ENCODE results near the gene DMRT2. TPM values are rescaled to one million over a fixed set of nuclear protein-coding genes. Genes with fewer than 3 reads are reported as not detected.

The DMRT2 gene
- total RNA-seq, 4 donors from 2014 or later, result 0.99 to 1.3 TPM; not detected in 2

- TF ChIP-seq POLR2A (IDR thresholded peaks at IDR 0.05), result no peak
- TF ChIP-seq, protein P1, sequence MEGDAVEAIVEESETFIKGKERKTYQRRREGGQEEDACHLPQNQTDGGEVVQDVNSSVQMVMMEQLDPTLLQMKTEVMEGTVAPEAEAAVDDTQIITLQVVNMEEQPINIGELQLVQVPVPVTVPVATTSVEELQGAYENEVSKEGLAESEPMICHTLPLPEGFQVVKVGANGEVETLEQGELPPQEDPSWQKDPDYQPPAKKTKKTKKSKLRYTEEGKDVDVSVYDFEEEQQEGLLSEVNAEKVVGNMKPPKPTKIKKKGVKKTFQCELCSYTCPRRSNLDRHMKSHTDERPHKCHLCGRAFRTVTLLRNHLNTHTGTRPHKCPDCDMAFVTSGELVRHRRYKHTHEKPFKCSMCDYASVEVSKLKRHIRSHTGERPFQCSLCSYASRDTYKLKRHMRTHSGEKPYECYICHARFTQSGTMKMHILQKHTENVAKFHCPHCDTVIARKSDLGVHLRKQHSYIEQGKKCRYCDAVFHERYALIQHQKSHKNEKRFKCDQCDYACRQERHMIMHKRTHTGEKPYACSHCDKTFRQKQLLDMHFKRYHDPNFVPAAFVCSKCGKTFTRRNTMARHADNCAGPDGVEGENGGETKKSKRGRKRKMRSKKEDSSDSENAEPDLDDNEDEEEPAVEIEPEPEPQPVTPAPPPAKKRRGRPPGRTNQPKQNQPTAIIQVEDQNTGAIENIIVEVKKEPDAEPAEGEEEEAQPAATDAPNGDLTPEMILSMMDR (IDR thresholded peaks at IDR 0.05), result peak in 5 of 6 experiments; percentile 17 to 56 (median 38)
- intact Hi-C loops (cut with DNase I), result no loop called here
- Histone ChIP-seq H3K4me1 (no peaks in the 10 kb centered on the region), H3K27me3 (peaks cover 0 to 43% (median 0%) of the 10 kb centered on the region in 4 donors), H3K36me3 (no peaks in the 10 kb centered on the region), H3K9me3 (peaks cover 0 to 12% (median 6%) of the 10 kb centered on the region in 3 donors), H3K27ac (no peak overlapping the region), H3K4me3 (no peak overlapping the region)
- no peak for DNase-seq
- 22 to 24% methylated on average over 6 to 7 of the region's 10 CpGs for WGBS, 2 donors
Observed at GRCh38 chr9:1018121-1018520, 32.0 kb upstream of the DMRT2 start.

DNA sequence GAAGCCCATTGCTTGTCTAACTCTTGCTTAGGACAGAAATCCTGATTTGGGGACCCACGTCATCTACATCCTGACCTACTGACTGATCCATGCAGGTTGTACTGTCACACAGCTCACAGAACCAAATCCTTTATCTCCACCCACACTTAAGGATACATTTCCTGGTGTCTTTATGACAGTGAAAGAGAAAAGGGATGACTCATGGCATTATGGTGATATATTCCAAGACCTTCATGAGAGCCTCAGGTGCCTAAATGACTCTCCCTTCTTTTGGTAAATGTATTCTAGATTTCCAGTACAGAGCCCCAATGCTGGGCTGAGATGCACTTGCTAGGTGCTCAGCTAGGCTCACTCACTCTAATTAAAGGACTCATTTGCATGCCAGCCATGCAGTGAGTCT is 26.0 kb upstream of the DMRT2 start:
- Histone ChIP-seq H3K4me1 (peaks cover 0 to 11% (median 0%) of the 10 kb centered on the region in 3 donors), H3K4me3 (no peak overlapping the region), H3K27ac (no peak overlapping the region), H3K36me3 (no peaks in the 10 kb centered on the region), H3K27me3 (peaks cover 0 to 54% (median 0%) of the 10 kb centered on the region in 4 donors), H3K9me3 (peaks cover 0 to 13% (median 6%) of the 10 kb centered on the region in 3 donors)
- intact Hi-C loops (cut with DNase I), result no loop called here
- 60 to 73% methylated on average over 1 of the region's 1 CpG for WGBS, 2 donors
- TF ChIP-seq, protein P1 (IDR thresholded peaks at IDR 0.05), result no peak
- no peak for TF ChIP-seq POLR2A (IDR thresholded peaks at IDR 0.05)
- no peak for DNase-seq

- peaks cover 0 to 55% (median 0%) of the 10 kb centered on the region in 4 donors for H3K27me3 ChIP-seq
- TF ChIP-seq POLR2A (IDR thresholded peaks at IDR 0.05), result no peak
- TF ChIP-seq, protein P1 (IDR thresholded peaks at IDR 0.05), result no peak
- no peaks in the 10 kb centered on the region for H3K36me3 ChIP-seq
- H3K4me3 ChIP-seq, result no peak overlapping the region
- H3K9me3 ChIP-seq, result peaks cover 0 to 13% (median 6%) of the 10 kb centered on the region in 3 donors
- intact Hi-C loops (cut with DNase I), result no loop called here
- no peak overlapping the region for H3K27ac ChIP-seq
- 33 to 35% methylated on average over 6 of the region's 8 CpGs for WGBS, 2 donors
- H3K4me1 ChIP-seq, result peaks cover 0 to 11% (median 0%) of the 10 kb centered on the region in 3 donors
- no peak for DNase-seq
Observed at GRCh38 chr9:1025131-1025530, 25.0 kb upstream of the DMRT2 start.

GRCh38 chr9:1026219-1026618 is 23.9 kb upstream of the DMRT2 start:
- Histone ChIP-seq H3K4me3 (no peak overlapping the region), H3K9me3 (peaks cover 0 to 13% (median 6%) of the 10 kb centered on the region in 3 donors), H3K4me1 (peaks cover 0 to 11% (median 0%) of the 10 kb centered on the region in 3 donors), H3K36me3 (no peaks in the 10 kb centered on the region), H3K27ac (no peak overlapping the region), H3K27me3 (peaks cover 0 to 55% (median 0%) of the 10 kb centered on the region in 4 donors)
- TF ChIP-seq POLR2A (IDR thresholded peaks at IDR 0.05), result no peak
- TF ChIP-seq, protein P1 (IDR thresholded peaks at IDR 0.05), result no peak
- DNase-seq, result no peak
- intact Hi-C loops (cut with DNase I), result no loop called here

DNA sequence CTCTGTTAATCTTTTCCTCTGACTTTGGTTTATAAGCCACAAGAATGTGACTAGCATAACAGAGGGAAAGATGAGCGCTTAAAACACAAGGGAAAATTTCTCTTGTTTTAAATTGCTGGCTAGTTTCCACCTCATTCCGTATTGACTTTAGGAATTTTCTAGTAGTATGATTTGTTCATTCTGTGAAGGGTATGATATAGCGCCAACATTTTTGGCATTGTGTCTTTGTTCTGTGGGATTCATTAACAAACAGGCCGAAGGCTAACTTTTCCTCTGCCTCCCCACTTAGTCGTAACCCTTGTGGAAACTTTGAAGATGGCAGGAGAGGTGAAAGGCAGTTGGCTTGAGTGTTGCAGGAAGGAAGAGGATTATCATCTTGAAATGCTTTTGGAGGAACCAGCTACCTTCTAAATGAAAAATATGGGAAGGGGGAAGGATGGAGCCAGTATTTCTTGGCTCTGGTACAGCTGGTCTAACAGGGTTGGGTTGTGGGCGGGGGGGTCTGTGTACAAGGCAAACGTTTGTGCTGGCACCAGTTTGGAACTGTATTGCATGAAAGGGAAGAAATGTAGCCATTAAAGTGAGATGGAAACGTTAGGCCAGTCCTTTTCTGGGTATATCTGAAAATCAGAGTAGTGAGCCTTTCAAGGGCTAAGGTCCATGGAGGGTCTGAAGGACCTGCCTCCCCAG is 21.5 kb upstream of the DMRT2 start:
- no peaks in the 10 kb centered on the region for H3K36me3 ChIP-seq
- H3K9me3 ChIP-seq, result no peaks in the 10 kb centered on the region
- peaks cover 0 to 63% (median 0%) of the 10 kb centered on the region in 4 donors for H3K27me3 ChIP-seq
- TF ChIP-seq POLR2A (IDR thresholded peaks at IDR 0.05), result no peak
- TF ChIP-seq, protein P1 (IDR thresholded peaks at IDR 0.05), result no peak
- 53 to 65% methylated on average over 8 of the region's 8 CpGs for WGBS, 2 donors
- no peak overlapping the region for H3K27ac ChIP-seq
- DNase-seq, result no peak
- peaks cover 0 to 11% (median 0%) of the 10 kb centered on the region in 3 donors for H3K4me1 ChIP-seq
- H3K4me3 ChIP-seq, result no peak overlapping the region
- intact Hi-C loops (cut with DNase I), result no loop called here
